ENCODE data around the gene ARL6IP5.

DNA sequence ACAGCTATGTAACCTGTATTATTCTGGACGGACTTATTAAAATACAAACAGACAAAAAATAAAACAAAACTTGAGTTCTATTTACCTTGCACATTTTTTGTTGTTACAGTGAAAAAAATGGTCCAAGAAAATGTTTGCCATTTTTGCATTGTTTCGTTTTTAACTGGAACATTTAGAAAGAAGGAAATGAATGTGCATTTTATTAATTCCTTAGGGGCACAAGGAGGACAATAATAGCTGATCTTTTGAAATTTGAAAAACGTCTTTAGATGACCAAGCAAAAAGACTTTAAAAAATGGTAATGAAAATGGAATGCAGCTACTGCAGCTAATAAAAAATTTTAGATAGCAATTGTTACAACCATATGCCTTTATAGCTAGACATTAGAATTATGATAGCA is 20.6 kb downstream of the ARL6IP5 start:
- no peak for TF ChIP-seq ZNF274 (CRISPR knock-in tag; IDR thresholded peaks at IDR 0.05)
- TF ChIP-seq PHF8 (CRISPR knock-in tag; IDR thresholded peaks at IDR 0.05), result no peak
- no peak for TF ChIP-seq SRF (IDR thresholded peaks at IDR 0.05; ENCODE audit: low read depth, low read length)
- no peak for TF ChIP-seq NR2C2 (CRISPR knock-in tag; IDR thresholded peaks at IDR 0.05; ENCODE audit: borderline replicate concordance)
- TF ChIP-seq ZNF678 (CRISPR knock-in tag; IDR thresholded peaks at IDR 0.05), result no peak

Measured in HepG2 (cell line).